Spleen (tissue), 7 donors: ENCODE data around the gene EFCAB12.
"Not testable (repeated sequence)": the region's sequence is repeated elsewhere in the genome, so short reads cannot be mapped to it uniquely, and the experiment has no call there.

Experiments
- CTCF ChIP-seq, 11 experiments: fragments of 200-600 bp in 7 of 11; fragments of 450-650 bp in 4 of 11; sonication (generic) in 4 of 11; IDR thresholded peaks in 8 of 11; conservative IDR thresholded peaks in 3 of 11; 1 replicate in 7 of 11; 2 replicates in 4 of 11; pipeline versions ENCODE4 v1.4.0 to v1.8.0; 2016 to 2021; ENCODE audit warnings: antibody characterized with exemption in 11 of 11, inconsistent platforms in 4 of 11, mild to moderate bottlenecking in 1 of 11
- POLR2A ChIP-seq, 3 donors: fragments of 450-650 bp; IDR thresholded peaks; one replicate each; pipeline ENCODE4 v1.5.1; 2017; ENCODE audit warnings: antibody characterized with exemption in 3 of 3, mild to moderate bottlenecking in 1 of 3
- donor health status: DM: no; HTN: no; CAD: no; lungs with moderate emphysema.
- donor health status: DM: no; HTN: no; CAD: no.
- donor health status: DM: no; HTN: no; CAD: no.

GRCh38 chr3:129413238-129413637, 15.2 kb downstream of the EFCAB12 start:
- TF ChIP-seq POLR2A (IDR thresholded peaks at IDR 0.05); CTCF (IDR thresholded peaks at IDR 0.05 in 8 of 11, conservative IDR thresholded peaks at IDR 0.05 in 3 of 11): not testable (repeated sequence)
